Stimulated activated CD8-positive, alpha-beta memory T cell treated with anti-CD3 and anti-CD28 coated beads, Interleukin-4, amount 100 ng/mL, for 48 hours (primary cell): ENCODE measurements around the gene SEMA3A.

ENCODE experiments used
- DNase-seq: peaks from one replicate; pipeline ENCODE4 v3.0.0-alpha.2; 2020

Gene SEMA3A

DNA sequence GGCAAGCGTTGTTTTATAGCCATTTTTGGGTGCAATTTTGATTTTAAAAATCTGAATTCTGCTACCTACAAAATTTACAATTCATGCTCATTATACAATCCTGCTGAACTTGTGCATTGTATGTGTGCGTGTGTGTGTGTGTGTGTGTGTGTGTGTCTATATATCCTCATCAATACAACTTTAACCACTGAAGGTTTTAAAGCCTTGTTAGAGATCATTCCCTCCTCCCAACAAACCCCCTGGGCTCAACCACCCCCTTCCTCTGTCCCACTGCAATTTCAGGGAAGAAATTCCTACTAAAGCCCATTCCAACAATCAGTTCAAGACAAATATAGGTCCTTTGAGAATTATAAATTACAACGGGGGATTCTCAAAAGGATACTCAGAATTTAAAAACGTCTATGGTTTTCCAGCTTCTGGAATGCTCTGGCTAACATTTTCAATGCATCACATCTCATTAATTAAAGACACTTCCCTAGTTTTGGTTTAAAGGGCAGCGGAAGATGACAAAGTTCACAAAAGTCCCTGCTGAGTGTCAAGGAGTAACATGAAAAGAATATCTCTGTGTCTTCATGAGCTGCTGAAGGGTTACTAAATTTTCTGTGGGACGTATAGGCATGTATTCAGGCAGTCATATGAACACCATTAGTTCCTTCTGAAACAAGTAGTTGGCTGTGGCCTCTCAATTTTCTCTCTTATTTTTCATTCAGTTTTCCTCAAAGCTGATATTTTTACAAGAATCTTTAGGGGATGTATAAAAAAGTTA is 889 bp upstream of the SEMA3A start:
- no peak for DNase-seq

DNA sequence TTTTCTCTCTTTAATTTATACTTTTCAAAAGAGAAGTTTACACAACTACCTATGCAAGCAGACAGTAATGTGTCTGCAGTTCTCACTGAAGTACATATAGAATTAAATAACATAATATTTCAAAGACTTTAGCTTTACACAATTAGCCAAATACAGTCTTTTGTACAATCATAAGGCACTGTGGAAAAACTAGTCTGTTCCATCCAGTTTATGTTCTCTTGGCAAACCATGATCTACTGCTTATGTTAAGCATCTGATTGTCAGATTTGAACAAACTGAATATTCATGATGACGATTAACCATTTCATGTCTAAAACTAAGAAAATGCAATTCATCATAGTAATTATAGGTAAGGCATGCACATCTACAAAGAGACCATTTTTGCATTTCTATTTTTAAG is 842 bp downstream of the SEMA3A start:
- no peak for DNase-seq

DNA sequence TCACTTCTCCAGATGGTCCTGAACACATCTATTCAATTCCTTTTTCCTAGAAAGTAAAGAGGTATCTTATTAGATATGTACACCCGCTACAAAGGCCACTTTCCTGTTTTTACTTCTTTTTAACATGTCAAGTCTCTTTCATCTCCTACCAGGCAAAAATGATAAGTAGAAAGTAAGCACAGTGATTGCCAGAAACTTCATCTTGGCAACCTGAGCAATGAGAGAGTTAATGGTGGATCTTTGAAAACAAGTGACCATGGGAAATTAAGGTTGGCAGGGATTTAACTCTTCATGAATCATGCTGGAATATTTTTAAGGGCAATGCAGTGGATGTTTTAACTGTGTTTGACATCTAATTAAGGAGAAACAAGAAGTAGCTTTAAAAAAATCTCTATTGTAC is 2.7 kb downstream of the SEMA3A start:
- DNase-seq, result no peak

DNA sequence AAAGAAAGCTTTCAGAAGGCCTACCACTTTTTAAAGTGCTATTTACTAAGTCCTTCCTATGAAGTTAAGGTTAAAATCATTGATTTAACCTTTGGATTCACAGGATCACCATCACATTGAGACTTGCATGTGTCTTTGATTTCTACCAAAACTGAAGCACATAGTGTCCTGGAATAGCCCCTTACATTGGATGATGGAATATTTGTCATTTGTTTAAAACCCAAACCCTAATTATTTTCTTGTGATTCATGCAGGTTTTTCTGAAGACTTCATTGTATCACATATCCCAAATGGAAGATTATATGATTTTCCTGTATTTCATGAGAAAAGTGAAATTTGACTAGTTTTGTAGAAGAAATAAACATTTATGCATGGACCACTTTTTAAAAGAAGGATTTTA is 3.3 kb downstream of the SEMA3A start:
- DNase-seq, result no peak

DNA sequence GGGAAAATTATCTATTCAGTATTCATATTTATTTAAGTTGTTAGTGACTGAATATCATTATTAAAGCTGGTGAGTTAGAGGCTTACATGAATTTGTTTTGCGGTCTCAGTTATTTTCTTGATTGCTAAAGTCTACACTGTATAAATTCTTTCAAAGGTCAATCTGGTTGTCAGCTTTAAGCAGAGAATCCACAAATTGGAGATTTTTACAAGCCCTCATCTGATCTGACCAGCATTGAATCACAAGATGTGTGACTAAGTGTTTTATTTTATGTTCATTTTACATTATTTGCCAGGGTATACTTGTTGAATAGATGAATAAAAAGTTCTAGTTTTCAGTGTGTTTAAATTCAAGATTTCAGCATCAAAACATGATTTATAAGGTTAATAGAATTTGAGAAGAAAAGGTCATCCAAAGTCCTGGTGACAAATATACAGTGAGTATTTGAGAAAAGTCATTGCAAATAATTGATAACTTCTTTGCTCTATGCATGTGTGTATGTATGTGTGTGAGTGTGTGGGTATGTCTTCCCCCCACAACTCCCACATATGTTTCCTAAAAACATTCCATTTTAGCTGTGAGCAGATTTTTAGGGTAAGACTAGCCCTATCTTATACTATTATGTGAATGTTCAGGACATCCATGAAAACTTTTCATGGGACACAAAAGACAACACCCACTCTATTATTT is 4.4 kb downstream of the SEMA3A start:
- DNase-seq, result no peak

DNA sequence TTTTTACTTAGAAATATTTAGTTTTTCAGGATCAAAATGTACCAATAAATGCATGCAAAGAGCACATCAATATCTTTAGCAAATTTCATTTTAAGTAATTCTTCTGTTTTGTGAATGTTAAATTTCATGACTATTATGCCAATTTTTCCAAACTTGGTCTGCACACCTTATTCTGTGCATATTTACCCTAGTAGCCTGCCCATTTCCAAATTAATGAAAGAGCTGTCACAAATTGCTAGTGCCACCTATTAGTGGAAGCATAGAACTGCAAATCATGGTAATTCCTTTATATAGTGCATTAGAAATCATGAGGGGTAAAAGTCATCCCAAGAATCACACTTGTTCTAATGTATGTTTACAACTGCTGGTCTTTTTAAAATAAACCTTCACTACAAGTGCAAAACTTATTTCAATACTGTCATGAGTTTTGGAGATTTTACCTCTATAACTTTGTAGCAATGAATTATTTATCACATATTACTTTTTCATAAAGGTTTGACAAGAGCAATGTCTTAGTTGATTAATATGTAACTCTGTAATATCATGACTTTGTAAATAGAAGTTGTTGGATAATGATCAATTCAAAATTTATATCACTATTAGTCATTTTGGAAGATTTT is 5.7 kb downstream of the SEMA3A start:
- DNase-seq, result no peak

DNA sequence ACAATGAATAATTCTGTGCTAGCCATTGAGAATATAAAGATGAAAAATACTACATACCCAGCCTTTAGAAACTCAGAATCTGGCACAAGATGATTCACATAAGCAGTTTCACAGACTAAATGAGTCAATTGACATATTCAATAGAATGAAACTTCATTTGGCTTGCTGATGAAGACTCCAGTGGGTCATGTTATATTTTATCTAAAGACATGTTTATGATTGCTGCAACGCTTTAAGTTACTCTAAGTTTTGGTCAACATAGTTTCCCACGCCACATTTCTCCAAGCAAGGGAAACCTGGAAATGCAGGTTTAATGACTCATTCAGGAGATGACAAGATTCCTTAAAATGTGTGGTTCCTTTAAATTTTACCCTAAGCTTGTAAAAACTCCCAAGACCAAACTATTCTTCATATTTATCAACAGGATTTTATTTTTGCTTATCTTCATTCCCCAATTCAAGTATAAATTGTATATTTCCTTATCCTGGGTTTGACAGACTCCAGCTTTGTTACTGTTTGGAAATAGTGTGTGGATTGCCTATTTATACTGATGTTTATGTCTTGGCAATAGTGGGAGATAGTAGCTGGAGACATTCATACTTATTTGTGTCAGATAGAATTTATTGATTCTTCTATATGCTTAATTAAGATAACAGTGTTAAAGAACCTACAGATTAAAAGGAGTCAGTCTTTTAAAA is 6.6 kb downstream of the SEMA3A start:
- DNase-seq, result no peak

DNA sequence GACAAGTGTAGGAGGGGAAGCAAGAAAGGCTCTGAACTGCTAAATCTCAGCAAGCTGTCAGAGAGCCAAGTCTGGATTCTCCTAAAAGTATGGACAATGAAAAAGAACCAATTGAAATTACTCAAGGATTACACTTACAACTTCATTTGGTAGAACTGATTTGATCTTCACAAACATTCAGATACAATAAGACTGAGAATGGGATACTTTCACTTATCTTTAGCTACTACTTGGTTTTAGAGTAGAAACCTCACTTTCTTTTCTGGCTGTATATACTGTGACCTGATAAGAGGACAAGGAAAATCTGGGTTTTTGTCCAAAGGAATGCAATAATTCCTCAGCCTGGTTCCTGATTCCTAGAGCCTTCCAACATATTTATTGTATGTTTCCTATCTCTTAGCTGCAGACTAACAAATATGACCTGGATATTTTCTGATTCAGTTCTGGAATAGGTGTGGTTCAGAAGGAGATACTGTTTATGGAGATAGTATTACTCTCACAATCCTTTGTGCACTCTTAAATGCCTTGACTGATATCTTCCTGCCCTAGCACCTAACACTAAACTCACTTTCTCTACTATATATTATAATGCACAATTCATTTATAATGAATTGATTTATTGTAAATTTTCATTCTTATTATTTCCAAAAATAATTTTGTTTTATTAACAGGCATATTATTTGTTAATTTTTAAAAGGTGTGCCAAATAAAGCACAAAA is 7.3 kb downstream of the SEMA3A start:
- DNase-seq, result no peak

DNA sequence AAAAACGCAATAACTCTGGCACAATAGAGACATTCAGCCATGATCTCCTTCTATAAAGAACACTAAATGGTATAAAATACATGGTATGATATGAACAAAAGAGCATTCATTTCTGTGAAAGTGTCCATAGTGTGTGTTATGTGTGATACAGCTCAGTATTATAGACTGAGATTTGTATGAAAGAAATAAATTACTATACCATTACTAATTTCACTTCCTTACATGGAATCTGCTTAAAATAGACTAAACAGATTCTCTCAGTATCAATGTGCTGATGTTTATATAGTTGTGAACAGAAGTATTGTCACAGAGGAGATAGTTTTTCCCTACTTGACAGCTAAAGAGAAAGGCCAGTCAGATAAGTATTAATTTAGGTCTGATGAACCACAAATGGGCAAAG is 10.8 kb downstream of the SEMA3A start:
- DNase-seq, result no peak

DNA sequence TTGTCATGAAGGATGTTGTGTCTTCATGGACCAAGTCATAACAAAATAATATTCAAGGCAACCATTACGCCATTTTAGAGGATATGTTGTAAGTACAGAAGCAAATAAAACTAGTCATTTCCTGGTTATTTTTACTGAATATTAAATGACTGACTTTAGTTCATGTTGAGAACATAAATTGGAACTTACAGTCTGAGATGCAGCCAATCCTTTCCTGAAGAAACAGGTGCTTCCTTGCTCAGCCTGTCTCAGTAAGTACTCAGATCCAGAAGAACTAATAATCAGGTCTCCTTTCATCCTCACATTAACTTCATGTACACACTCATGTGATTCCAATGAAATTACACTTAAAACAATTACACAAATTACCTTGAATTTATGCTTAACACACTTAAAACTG is 12.3 kb downstream of the SEMA3A start:
- no peak for DNase-seq

DNA sequence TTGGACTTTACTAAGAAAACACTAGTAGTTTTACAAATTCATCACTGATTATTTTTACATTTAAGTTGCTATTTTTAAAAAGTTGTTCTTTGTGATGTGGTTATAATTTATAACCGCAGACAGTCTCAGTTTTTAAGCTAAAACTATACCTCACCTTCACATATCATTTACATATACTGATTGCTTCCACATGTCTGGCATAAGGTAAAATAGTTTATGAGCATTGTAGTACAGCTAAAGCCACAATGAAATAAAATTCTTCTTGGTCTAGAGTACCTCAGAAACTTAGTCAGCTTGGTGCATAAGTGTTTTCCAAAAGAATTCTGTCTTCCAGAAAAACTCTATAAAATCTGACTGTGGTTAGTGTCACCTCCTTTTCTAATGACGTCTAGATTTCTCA is 13.0 kb downstream of the SEMA3A start:
- no peak for DNase-seq

DNA sequence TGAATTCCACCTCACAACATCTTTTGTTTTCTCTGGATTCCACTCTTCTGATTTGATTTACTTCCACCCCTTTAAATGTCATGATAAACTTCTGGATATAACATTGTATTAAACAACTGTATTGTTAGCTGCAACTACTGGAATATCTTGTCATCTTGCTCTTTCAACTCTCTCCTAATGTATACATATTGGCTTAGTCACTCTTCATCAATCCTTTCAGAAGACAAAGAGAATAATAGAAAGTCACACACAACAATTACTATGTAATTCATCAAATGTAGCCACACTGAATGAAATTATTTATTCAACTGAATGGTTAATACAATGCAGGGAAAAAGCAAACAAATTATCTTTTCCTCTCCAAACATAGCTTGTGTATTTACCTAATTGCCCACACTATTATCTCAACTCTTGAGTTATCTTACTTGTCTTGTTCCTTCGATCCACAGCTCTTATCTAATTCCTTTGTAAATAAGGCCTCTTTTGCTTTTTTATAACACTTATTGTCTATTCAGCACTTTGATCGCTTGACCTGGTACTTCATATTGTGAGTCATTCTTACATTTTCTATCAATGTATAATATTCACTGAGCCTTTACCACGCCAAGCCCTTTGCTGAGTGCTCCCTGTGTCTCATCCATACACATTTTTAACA is 16.7 kb downstream of the SEMA3A start:
- no peak for DNase-seq

DNA sequence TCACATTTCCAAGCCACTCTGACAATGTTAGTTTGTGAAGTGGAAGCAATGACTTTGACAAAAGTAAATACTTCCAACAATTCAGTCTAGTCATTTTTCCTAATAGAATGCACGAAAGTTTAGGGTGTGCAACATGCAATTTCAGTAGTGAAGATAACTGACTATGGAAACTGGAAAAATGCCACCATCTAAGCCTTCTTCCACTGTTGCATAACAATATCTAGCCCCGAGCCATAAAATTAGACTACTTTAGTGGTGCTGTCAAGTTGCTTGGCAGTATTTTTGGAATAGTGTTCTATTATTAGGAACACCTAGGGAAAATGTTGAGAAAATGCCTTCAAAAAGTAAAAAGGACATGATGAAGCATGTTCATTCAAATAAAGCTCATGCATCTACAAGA is 17.9 kb downstream of the SEMA3A start:
- no peak for DNase-seq

DNA sequence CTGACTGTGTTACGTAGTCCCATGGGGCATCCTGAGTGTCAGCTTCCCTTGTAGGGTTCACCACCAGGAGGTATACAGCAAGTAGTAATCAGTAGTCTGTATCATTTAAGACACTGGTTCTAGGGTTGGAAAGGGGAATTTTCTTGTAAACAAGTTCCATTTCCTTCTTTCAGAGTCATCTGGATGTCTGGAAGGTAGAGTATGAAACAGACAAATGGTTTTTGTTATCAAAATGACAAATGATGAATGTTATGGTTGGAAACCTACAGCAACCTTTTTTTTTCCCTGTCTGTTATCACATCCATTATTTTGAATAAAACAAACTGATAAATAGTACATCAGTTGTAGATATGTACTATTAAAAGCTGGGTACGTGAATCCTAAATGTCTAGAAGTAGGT is 19.1 kb downstream of the SEMA3A start:
- DNase-seq, result no peak

DNA sequence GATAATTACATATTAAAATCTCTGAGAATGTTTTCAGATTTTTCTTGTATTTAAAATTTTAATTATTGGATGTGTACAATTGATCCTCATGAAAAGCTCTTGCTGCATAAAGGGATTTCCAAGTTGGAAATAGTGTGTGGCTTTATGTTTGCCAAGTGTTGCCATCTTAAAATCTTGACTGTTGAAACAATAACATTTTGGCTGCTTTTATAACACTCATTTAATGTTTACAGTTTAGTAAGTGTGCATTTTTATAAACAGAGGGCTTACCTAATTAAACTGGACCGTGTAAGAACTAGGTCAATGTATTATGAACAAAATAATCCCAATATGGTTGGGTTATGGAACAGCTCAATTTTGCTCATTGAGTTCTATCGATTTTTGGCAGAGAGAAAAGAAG is 23.9 kb downstream of the SEMA3A start:
- no peak for DNase-seq

DNA sequence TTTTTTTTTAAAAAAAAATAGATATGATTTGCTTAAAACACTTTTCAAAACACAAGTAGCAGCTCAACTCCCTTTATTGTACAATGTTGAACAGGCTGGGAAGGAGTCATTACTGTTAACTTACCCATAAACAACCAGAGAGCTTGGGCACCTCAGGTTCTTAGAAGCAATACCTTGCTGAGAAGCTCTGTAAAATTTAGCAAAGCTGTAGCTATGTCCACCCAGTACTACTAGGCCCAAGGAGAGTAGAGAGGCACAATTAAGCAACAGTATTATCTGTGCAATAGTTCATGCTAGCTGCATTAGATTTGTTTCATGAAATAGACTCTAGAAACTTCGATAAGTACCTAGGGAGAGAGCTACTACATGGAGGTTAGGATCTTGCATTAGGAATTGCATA is 32.0 kb downstream of the SEMA3A start:
- DNase-seq, result no peak

DNA sequence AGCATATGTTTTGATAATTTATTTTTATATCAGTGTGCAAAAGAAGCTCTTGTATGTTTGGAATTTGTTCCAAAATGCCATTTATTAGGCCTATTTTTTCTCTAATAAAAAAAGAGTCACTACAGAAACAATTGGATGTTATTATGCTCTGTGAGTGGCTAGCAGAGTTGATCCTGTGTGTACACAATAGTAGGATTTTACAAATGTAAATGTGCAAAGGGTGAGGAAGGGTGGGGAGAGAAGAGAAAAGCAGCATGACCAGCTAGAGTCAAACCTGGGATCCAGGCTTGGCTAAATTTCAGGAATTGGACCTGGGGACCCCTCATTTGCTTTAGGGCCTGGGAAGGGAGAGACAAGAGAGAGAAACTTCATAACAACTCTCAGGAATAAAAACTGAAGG is 32.5 kb downstream of the SEMA3A start:
- no peak for DNase-seq

DNA sequence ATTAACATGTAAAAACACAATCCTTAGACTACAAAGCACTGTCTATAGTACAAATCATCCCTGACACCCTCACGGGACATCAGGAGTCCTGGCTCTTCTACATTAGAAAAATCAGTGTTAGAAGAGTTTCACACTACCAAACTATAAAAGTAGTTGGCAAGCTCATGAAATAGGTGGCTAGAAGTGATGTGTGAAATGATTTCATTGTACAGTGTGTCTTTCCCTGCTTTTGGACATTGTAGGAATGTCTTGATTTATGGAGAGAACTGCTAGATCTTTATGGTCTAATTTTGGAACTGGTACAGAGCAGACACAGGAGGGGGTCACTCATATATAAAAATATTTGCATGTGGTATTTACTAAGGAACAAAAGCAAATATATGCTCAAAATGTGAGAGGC is 33.2 kb downstream of the SEMA3A start:
- DNase-seq, result no peak

DNA sequence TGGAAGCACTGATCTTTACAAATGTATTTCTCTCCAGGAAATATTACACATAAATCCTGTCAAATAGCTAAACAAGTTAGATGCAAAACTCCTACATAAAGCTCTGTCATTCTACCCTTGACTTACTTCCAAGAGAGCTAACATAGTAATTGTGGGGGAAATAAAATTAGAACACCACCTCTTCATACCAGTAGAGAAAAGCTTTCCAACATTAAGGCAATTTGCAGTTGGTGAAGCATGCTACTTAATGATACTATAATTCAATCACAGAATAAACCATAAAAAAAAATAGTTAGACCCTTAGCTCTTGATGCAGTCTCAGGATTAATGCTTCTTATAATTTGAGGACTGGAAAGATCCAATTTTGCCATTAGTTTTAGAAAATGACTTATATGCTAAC is 35.2 kb downstream of the SEMA3A start:
- DNase-seq, result no peak

DNA sequence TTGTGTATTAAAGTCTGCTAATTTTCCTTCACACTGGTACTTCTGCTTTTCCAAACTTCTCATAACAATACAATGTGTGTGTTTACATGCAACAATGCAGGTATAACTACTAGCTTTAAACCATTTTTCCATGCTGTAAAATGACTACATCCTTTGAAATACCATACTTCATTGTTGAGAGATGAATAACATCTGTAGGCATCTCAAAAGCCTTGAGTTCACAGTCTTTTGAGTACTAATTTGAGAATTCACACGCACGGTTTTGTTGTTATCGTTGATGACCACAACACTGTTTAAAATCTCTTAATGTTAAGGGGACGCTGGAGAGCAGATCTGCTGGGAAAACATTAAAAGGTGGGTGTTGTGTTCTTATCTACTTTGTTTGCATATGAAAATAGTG is 37.4 kb downstream of the SEMA3A start:
- no peak for DNase-seq

DNA sequence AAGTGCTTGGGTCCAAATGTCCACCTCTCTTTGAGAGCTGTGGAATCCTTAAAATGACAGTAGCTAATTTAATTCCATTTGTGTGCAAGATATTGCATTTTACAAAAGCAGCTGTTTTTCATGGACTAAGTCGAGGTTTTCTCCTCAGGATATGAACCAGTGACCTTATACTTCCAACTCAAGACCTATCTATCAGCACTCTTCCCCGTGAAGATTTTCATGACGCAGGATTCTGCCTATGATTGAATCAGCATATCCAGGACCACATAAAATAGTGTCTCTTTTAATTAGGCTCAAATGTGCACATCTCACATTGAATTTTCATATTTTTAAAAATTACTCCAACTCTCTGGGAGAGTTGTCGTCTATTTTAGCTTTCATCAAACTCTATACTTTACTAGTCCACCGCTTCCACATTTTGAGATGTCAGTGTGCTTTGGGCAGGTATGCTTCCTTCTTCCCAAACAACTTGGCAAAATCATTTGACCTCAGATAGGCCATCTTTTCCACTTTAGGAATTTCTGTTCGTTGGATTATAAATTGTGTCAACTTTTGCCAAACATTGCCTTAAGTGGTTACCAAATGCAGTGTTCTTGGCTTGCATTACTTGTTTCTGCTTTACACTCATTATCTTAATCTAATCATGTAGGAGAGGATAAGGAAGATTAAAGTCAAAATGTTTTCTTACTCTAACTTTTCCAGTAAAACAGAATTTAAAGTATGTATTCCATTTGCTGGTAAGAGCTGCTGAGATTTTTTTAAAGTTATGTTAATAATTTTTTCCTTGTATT is 39.4 kb downstream of the SEMA3A start:
- DNase-seq, result no peak

DNA sequence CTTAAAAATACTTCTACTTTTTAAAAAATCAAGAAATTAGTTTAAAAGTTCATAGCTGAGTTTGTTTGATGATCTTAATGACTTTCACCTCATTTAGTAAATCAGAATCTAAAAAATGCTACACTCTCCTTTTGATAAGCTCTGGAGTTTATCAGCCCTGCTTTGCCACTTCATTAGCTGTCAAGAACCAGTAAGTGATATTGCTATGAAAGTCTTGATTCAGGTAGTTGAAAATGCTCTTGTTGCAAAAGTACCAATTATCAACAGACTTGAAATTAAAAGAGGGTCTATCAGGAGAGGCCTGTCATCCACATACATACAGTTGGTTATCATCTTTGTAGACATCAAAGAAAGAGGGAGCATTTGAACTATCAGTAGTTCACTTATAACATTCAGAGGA is 41.6 kb downstream of the SEMA3A start:
- no peak for DNase-seq
